HepG2 (cell line): Measurements from ENCODE around the gene APBB1. TPM values are rescaled to one million over a fixed set of nuclear protein-coding genes. Genes with fewer than 3 reads are reported as not detected.

Experiments
- ATAC-seq: fragments of 200-7000 bp; cut with Tn5 transposase; 3 replicates; pipeline ENCODE4 v1.9.1; 2020; ENCODE audit warnings: mild to moderate bottlenecking, moderate library complexity
- BruUV-seq: library from RNA; stranded (reverse); fragments of 400-500 nt; replicated peaks from 2 replicates; lab custom pipeline; 2021; lab: Mats Ljungman, UMichigan
- CTCF ChIA-PET: fragments of 300-600 bp; formaldehyde crosslinking; extraction: SDS; loops from one replicate; lab custom pipeline; 2021; ENCODE audit warnings: low total read pairs, inconsistent platforms, low intra/inter-chr PET ratio; lab: Yijun Ruan, JAX
- POLR2A ChIA-PET: fragments of 350-600 bp; sonication (Branson Sonifier 250); formaldehyde crosslinking; loops from one replicate; lab custom pipeline; 2020; ENCODE audit warnings: antibody characterized with exemption, inconsistent platforms; lab: Yijun Ruan, JAX
- DNase-seq: peaks from one replicate; pipeline ENCODE4 v3.0.0-alpha.2; 2015; ENCODE audit warnings: low spot score
- FAIRE-seq: peaks from 3 replicates; lab custom pipeline; 2011; peaks lifted over from hg19 to GRCh38; lab: Jason Lieb, UNC
- H2AFZ ChIP-seq: one replicate; pipeline ENCODE4 v1.6.1; 2011; ENCODE audit warnings: low read length, inconsistent platforms
- H3K27ac ChIP-seq: fragments of 300-600 bp; 3 replicates; pipeline ENCODE4 v1.8.0; 2011; ENCODE audit warnings: mixed run types, mild to moderate bottlenecking, mixed read lengths, low read length, inconsistent platforms; ENCODE audit not compliant: insufficient read depth; ENCODE audit errors: extremely low read length
- H3K27me3 ChIP-seq, 2 experiments: fragments of 200-600 bp in 1 of 2; 2 replicates in 1 of 2; 3 replicates in 1 of 2; pipeline versions ENCODE4 v1.6.0 to v1.8.0; 2011; ENCODE audit warnings: low read length in 2 of 2, mild to moderate bottlenecking in 2 of 2, moderate library complexity in 2 of 2, inconsistent platforms in 1 of 2; ENCODE audit not compliant: insufficient read depth in 2 of 2, control insufficient read depth in 1 of 2
- H3K36me3 ChIP-seq, 2 experiments: fragments of 200-600 bp in 1 of 2; replicated peaks in 1 of 2; 2 replicates in 1 of 2; 3 replicates in 1 of 2; pipeline versions ENCODE4 v1.5.1 to v1.8.0; 2011; ENCODE audit warnings: low read length in 2 of 2, inconsistent platforms in 1 of 2; ENCODE audit not compliant: insufficient read depth in 2 of 2, control insufficient read depth in 1 of 2
- H3K4me1 ChIP-seq: 2 replicates; pipeline ENCODE4 v1.5.1; 2012; ENCODE audit warnings: low read length, inconsistent platforms; ENCODE audit not compliant: insufficient read depth
- H3K4me2 ChIP-seq: 2 replicates; pipeline ENCODE4 v1.6.0; 2011; ENCODE audit warnings: low read depth, low read length, inconsistent platforms
- H3K4me3 ChIP-seq, 3 experiments: fragments of 200-600 bp in 1 of 3; sonication (generic), shearing (Covaris generic) in 1 of 3; replicated peaks in 1 of 3; 2 replicates each; pipeline ENCODE4 v1.5.1; 2011 to 2016; ENCODE audit warnings: low read length in 3 of 3, inconsistent platforms in 2 of 3, low read depth in 2 of 3, mild to moderate bottlenecking in 2 of 3, control low read depth in 1 of 3, mixed read lengths in 1 of 3; ENCODE audit not compliant: insufficient read depth in 1 of 3
- H3K79me2 ChIP-seq: one replicate; pipeline ENCODE4 v1.6.1; 2011; ENCODE audit warnings: low read length, inconsistent platforms; ENCODE audit not compliant: insufficient read depth
- H3K9ac ChIP-seq: 2 replicates; pipeline ENCODE4 v1.6.0; 2011; ENCODE audit warnings: mild to moderate bottlenecking, low read depth, low read length, inconsistent platforms; ENCODE audit not compliant: insufficient read depth
- H3K9me3 ChIP-seq: 2 replicates; pipeline ENCODE4 v1.5.1; 2012; ENCODE audit warnings: mild to moderate bottlenecking, low read length
- H4K20me1 ChIP-seq: 2 replicates; pipeline ENCODE4 v1.6.0; 2011; ENCODE audit warnings: inconsistent platforms, mild to moderate bottlenecking, low read length, moderate library complexity; ENCODE audit not compliant: insufficient read depth
- CBFB ChIP-seq: sonication (generic); formaldehyde crosslinking; IDR thresholded peaks from 2 replicates; pipeline ENCODE4 v1.4.0; 2020; ENCODE audit warnings: missing genetic modification reagents
- ERF ChIP-seq: IDR thresholded peaks from 2 replicates; pipeline ENCODE4 v1.6.1; 2018; ENCODE audit warnings: missing biosample characterization, missing genetic modification reagents
- ISX ChIP-seq: sonication (generic); formaldehyde crosslinking; conservative IDR thresholded peaks from 2 replicates; pipeline ENCODE4 v1.5.0; 2020; ENCODE audit warnings: missing genetic modification reagents
- KLF12 ChIP-seq: sonication (generic); formaldehyde crosslinking; IDR thresholded peaks from 2 replicates; pipeline ENCODE4 v1.4.0; 2020; ENCODE audit warnings: missing genetic modification reagents, borderline replicate concordance
- RCOR2 ChIP-seq: IDR thresholded peaks from 2 replicates; pipeline ENCODE4 v1.6.1; 2016; ENCODE audit warnings: missing biosample characterization, missing genetic modification reagents
- REL ChIP-seq: sonication (generic); formaldehyde crosslinking; conservative IDR thresholded peaks from 2 replicates; pipeline ENCODE4 v1.8.0; 2022; ENCODE audit warnings: mild to moderate bottlenecking, missing genetic modification reagents, moderate library complexity
- SKI ChIP-seq: fragments of 450-650 bp; IDR thresholded peaks from one replicate; pipeline ENCODE4 v1.6.1; 2018; ENCODE audit warnings: mild to moderate bottlenecking; ENCODE audit not compliant: partially characterized antibody
- WGBS: methylation state at CpG from one replicate; pipeline ENCODE4 v1.1.6; 2017; ENCODE audit warnings: low lambda C conversion rate; 5-methylcytosine and 5-hydroxymethylcytosine counted together
- in situ Hi-C: cut with HindIII; loops from 2 replicates; pipeline ENCODE4 v1.10.0; 2017; ENCODE audit warnings: low pct_unique_long_range_greater_than_20kb; ENCODE audit not compliant: extremely low pct_ligation_motif_present
- intact Hi-C: fragments of 100-400 bp; cut with micrococcal nuclease; formaldehyde crosslinking; loops from one replicate; pipeline ENCODE4 v1.10.0; 2022; ENCODE audit not compliant: unreplicated experiment
- polyA plus RNA-seq, 8 experiments: library from polyadenylated mRNA; depleted of rRNA in 3 of 8; stranded (reverse) in 7 of 8; unstranded in 1 of 8; fragments of >200 nt; fragmentation: Illumina TruSeq in 4 of 8; extraction: Trizol in 4 of 8; gene quantifications; 2 replicates each; pipeline versions ENCODE4 v1.2.1 to v1.2.3, GENCODE V29; 2011 to 2016; ENCODE audit warnings: low read depth in 4 of 8, missing spikeins in 1 of 8, mixed read lengths in 1 of 8; ENCODE audit not compliant: insufficient read depth in 1 of 8
- total RNA-seq, 5 experiments: library from RNA; depleted of rRNA; stranded (reverse); fragments of >200 nt; fragmentation: Illumina TruSeq; extraction: Trizol; gene quantifications; 2 replicates each; pipeline ENCODE4 v1.2.3, GENCODE V29; 2016; ENCODE audit warnings: low read depth in 1 of 5
- TF ChIP-seq, protein P1 (sequence below): sonication (generic); formaldehyde crosslinking; IDR thresholded peaks from 2 replicates; pipeline ENCODE4 v1.4.0; 2020; ENCODE audit warnings: missing genetic modification reagents
- TF ChIP-seq, protein P2 (sequence below): sonication (generic); formaldehyde crosslinking; IDR thresholded peaks from 2 replicates; pipeline ENCODE4 v1.5.0; 2020; ENCODE audit warnings: mild to moderate bottlenecking, missing genetic modification reagents
- TF ChIP-seq, protein P3 (sequence below): sonication (generic); formaldehyde crosslinking; IDR thresholded peaks from 2 replicates; pipeline ENCODE4 v1.4.0; 2020; ENCODE audit warnings: mild to moderate bottlenecking, missing genetic modification reagents
- TF ChIP-seq, protein P4 (sequence below): sonication (generic); formaldehyde crosslinking; IDR thresholded peaks from 2 replicates; pipeline ENCODE4 v1.5.0; 2020; ENCODE audit warnings: missing genetic modification reagents

APBB1 gene
- total and polyA plus RNA-seq, 2 of the 13 experiments (the other 11 are each of a cell fraction or from before 2014, with no cell fraction given) = 1.7 to 3.5 TPM

DNA sequence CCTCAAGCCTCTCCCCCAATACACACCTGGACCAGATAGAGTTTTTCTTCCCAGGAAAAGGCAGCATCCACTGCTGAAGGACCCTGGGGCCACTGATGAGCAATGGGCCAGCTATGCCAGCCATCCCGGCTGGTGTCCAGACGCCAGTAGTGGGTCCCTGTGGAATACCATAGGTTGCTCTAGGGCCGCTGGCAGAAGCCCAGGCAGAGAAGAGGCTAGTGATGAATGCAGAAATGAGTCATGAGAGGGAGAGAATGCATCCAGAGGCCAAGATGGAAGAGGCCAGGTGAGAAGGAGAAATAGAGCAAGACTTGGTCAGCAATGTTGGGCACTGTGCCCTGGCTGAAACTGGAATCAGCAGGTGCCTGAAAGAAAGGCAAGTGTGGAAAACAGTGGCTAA lies 13.0 kb upstream of the APBB1 start:
- no peak overlapping the region for H3K4me3 ChIP-seq
- H3K36me3 ChIP-seq = no peaks in the 10 kb centered on the region
- no peak overlapping the region for H3K9ac ChIP-seq
- TF ChIP-seq ERF (CRISPR knock-in tag) = no peak
- TF ChIP-seq KLF12 = no peak
- no peak for TF ChIP-seq ISX (CRISPR knock-in tag)
- TF ChIP-seq CBFB (CRISPR knock-in tag) = no peak
- TF ChIP-seq SKI = no peak
- TF ChIP-seq REL = no peak
- TF ChIP-seq, protein P1, sequence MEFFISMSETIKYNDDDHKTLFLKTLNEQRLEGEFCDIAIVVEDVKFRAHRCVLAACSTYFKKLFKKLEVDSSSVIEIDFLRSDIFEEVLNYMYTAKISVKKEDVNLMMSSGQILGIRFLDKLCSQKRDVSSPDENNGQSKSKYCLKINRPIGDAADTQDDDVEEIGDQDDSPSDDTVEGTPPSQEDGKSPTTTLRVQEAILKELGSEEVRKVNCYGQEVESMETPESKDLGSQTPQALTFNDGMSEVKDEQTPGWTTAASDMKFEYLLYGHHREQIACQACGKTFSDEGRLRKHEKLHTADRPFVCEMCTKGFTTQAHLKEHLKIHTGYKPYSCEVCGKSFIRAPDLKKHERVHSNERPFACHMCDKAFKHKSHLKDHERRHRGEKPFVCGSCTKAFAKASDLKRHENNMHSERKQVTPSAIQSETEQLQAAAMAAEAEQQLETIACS = no peak
- no peak for TF ChIP-seq RCOR2 (CRISPR knock-in tag)
- TF ChIP-seq, protein P2, sequence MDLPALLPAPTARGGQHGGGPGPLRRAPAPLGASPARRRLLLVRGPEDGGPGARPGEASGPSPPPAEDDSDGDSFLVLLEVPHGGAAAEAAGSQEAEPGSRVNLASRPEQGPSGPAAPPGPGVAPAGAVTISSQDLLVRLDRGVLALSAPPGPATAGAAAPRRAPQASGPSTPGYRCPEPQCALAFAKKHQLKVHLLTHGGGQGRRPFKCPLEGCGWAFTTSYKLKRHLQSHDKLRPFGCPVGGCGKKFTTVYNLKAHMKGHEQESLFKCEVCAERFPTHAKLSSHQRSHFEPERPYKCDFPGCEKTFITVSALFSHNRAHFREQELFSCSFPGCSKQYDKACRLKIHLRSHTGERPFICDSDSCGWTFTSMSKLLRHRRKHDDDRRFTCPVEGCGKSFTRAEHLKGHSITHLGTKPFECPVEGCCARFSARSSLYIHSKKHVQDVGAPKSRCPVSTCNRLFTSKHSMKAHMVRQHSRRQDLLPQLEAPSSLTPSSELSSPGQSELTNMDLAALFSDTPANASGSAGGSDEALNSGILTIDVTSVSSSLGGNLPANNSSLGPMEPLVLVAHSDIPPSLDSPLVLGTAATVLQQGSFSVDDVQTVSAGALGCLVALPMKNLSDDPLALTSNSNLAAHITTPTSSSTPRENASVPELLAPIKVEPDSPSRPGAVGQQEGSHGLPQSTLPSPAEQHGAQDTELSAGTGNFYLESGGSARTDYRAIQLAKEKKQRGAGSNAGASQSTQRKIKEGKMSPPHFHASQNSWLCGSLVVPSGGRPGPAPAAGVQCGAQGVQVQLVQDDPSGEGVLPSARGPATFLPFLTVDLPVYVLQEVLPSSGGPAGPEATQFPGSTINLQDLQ = no peak
- TF ChIP-seq, protein P3, sequence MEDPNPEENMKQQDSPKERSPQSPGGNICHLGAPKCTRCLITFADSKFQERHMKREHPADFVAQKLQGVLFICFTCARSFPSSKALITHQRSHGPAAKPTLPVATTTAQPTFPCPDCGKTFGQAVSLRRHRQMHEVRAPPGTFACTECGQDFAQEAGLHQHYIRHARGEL = no peak
- TF ChIP-seq, protein P4, sequence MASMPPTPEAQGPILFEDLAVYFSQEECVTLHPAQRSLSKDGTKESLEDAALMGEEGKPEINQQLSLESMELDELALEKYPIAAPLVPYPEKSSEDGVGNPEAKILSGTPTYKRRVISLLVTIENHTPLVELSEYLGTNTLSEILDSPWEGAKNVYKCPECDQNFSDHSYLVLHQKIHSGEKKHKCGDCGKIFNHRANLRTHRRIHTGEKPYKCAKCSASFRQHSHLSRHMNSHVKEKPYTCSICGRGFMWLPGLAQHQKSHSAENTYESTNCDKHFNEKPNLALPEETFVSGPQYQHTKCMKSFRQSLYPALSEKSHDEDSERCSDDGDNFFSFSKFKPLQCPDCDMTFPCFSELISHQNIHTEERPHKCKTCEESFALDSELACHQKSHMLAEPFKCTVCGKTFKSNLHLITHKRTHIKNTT (CRISPR knock-in tag) = no peak
- in situ Hi-C loops (no loop called here), intact Hi-C loops (no loop called here)
- H3K79me2 ChIP-seq = no peaks in the 10 kb centered on the region
- H3K27ac ChIP-seq = no peak overlapping the region
- H4K20me1 ChIP-seq = no peaks in the 10 kb centered on the region
- 0 out of 2 replicates have a peak, but pooled peaks cover 4% of the 10 kb centered on the region for H3K4me1 ChIP-seq
- ChIA-PET CTCF (no interaction called here), POLR2A (no interaction called here)
- WGBS = 90% methylated on average over 3 of the region's 3 CpGs
- DNase-seq (no peak), ATAC-seq (no peak), FAIRE-seq (no peak)
- H2AFZ ChIP-seq = no peak overlapping the region
- H3K9me3 ChIP-seq = no peaks in the 10 kb centered on the region
- no TSS peak for BruUV-seq
- no peaks in the 10 kb centered on the region for H3K27me3 ChIP-seq
- no peak overlapping the region for H3K4me2 ChIP-seq
